Endothelial cell of umbilical vein (primary cell): Measurements from ENCODE around the gene GDF2. TPM values are rescaled to one million over a fixed set of nuclear protein-coding genes. Genes with fewer than 3 reads are reported as not detected.

Source experiments
- BruUV-seq: library from RNA; stranded (reverse); fragments of 400-500 nt; replicated peaks from 2 replicates; lab custom pipeline; 2021; lab: Mats Ljungman, UMichigan
- CTCF ChIA-PET: fragments of 300-600, 350-600 bp; sonication (Branson Sonifier 250); formaldehyde crosslinking; loops from one replicate; lab custom pipeline; 2021; ENCODE audit warnings: antibody characterized with exemption, inconsistent platforms; lab: Charles Lee
- POLR2A ChIA-PET: fragments of 300-600, 350-600 bp; sonication (Branson Sonifier 250); formaldehyde crosslinking; loops from one replicate; lab custom pipeline; 2021; ENCODE audit warnings: antibody characterized with exemption, inconsistent platforms; lab: Charles Lee
- DNase-seq: peaks from one replicate; pipeline ENCODE4 v3.0.0-alpha.2; 2011; ENCODE audit warnings: low read depth, low spot score
- FAIRE-seq: peaks from 2 replicates; lab custom pipeline; 2011; peaks lifted over from hg19 to GRCh38; lab: Jason Lieb, UNC
- H2AFZ ChIP-seq: 2 replicates; pipeline ENCODE4 v1.6.0; 2012; ENCODE audit warnings: low read depth, low read length, control low read depth, inconsistent platforms
- H3K27ac ChIP-seq: 2 replicates; pipeline ENCODE4 v1.5.1; 2011; ENCODE audit warnings: low read depth, mild to moderate bottlenecking, control low read depth, low read length, moderate library complexity; ENCODE audit not compliant: insufficient read depth
- H3K27me3 ChIP-seq, 2 experiments: 2 replicates each; pipeline versions ENCODE4 v1.6.0 to v1.6.1; 2011; ENCODE audit warnings: low read length in 2 of 2, mixed read lengths in 1 of 2; ENCODE audit not compliant: control insufficient read depth in 2 of 2, insufficient read depth in 2 of 2
- H3K36me3 ChIP-seq, 2 experiments: 2 replicates in 1 of 2; 3 replicates in 1 of 2; pipeline ENCODE4 v1.5.1; 2011; ENCODE audit warnings: low read length in 2 of 2, mild to moderate bottlenecking in 1 of 2, moderate library complexity in 1 of 2; ENCODE audit not compliant: control insufficient read depth in 2 of 2, insufficient read depth in 2 of 2; ENCODE audit errors: extremely low read depth in 1 of 2
- H3K4me1 ChIP-seq: 3 replicates; pipeline ENCODE4 v1.5.1; 2011; ENCODE audit warnings: mild to moderate bottlenecking, low read length; ENCODE audit not compliant: control insufficient read depth, insufficient read depth; ENCODE audit errors: extremely low read depth
- H3K4me2 ChIP-seq: 2 replicates; pipeline ENCODE4 v1.6.1; 2011; ENCODE audit warnings: low read length, control low read depth, mixed read lengths; ENCODE audit not compliant: insufficient read depth
- H3K4me3 ChIP-seq, 3 experiments: fragments of 200-600 bp in 1 of 3; sonication (generic), shearing (Covaris generic) in 1 of 3; replicated peaks in 1 of 3; 2 replicates each; pipeline ENCODE4 v1.5.1; 2011 to 2016; ENCODE audit warnings: control low read depth in 3 of 3, low read length in 3 of 3, mild to moderate bottlenecking in 2 of 3, inconsistent platforms in 1 of 3, low read depth in 1 of 3, moderate library complexity in 1 of 3; ENCODE audit not compliant: insufficient read depth in 1 of 3
- H3K79me2 ChIP-seq: 2 replicates; pipeline ENCODE4 v1.6.0; 2012; ENCODE audit warnings: low read length, inconsistent platforms; ENCODE audit not compliant: control insufficient read depth, insufficient read depth
- H3K9ac ChIP-seq: replicated peaks from 2 replicates; pipeline ENCODE3; 2011; ENCODE audit warnings: low read length, control low read depth; ENCODE audit not compliant: insufficient read depth; ENCODE audit errors: extremely low read depth
- H3K9me1 ChIP-seq: replicated peaks from 3 replicates; pipeline ENCODE4 v1.6.0; 2011; ENCODE audit warnings: mild to moderate bottlenecking, low read length; ENCODE audit not compliant: control insufficient read depth, insufficient read depth; ENCODE audit errors: extremely low read depth
- H3K9me3 ChIP-seq: replicated peaks from 2 replicates; pipeline ENCODE4 v1.5.1; 2012; ENCODE audit warnings: low read length, inconsistent platforms; ENCODE audit not compliant: control insufficient read depth, insufficient read depth
- H4K20me1 ChIP-seq: replicated peaks from 2 replicates; pipeline ENCODE3; 2011; ENCODE audit warnings: mild to moderate bottlenecking, low read length; ENCODE audit not compliant: control insufficient read depth, insufficient read depth; ENCODE audit errors: extremely low read depth
- EZH2 ChIP-seq: IDR thresholded peaks from 2 replicates; pipeline ENCODE4 v1.6.1; 2012; ENCODE audit warnings: borderline replicate concordance, low read depth, mild to moderate bottlenecking, moderate library complexity, low read length, inconsistent platforms; ENCODE audit not compliant: severe bottlenecking
- FOS ChIP-seq: IDR thresholded peaks from 2 replicates; pipeline ENCODE4 v1.6.1; 2011; ENCODE audit warnings: mild to moderate bottlenecking, low read length, moderate library complexity, borderline replicate concordance; ENCODE audit not compliant: insufficient read depth
- GATA2 ChIP-seq: IDR thresholded peaks from 2 replicates; pipeline ENCODE4 v1.7.0; 2011; ENCODE audit warnings: low read depth, mild to moderate bottlenecking, moderate library complexity, mixed read lengths, low read length; ENCODE audit not compliant: insufficient read length, insufficient read depth
- JUN ChIP-seq: IDR thresholded peaks from 2 replicates; pipeline ENCODE4 v1.6.1; 2011; ENCODE audit warnings: borderline replicate concordance, low read depth; ENCODE audit not compliant: insufficient read length, insufficient read depth
- MYC ChIP-seq: IDR thresholded peaks from one replicate; pipeline ENCODE4 v1.6.1; 2011; ENCODE audit warnings: mild to moderate bottlenecking, low read depth, low read length
- POLR2A ChIP-seq: IDR thresholded peaks from 2 replicates; pipeline ENCODE4 v1.6.1; 2012; ENCODE audit warnings: low read depth, mild to moderate bottlenecking, control low read depth, low read length
- POLR2AphosphoS5 ChIP-seq: IDR thresholded peaks from 2 replicates; pipeline ENCODE4 v1.6.1; 2012; ENCODE audit warnings: low read depth, mild to moderate bottlenecking, control low read depth, low read length, moderate library complexity; ENCODE audit not compliant: insufficient read depth
- dilution Hi-C: fragments of 300-500 bp; cut with MboI; formaldehyde crosslinking; loops from one replicate; pipeline ENCODE4 v1.15.0; 2019; ENCODE audit warnings: low sequenced_read_pairs; ENCODE audit not compliant: extremely low pct_ligation_motif_present
- intact Hi-C: fragments of 100-400 bp; cut with micrococcal nuclease; formaldehyde crosslinking; loops from one replicate; pipeline ENCODE4 v1.10.0; 2022
- polyA plus RNA-seq, 4 experiments: library from polyadenylated mRNA; depleted of rRNA in 3 of 4; stranded (reverse) in 3 of 4; unstranded in 1 of 4; fragments of >200 nt; gene quantifications; 2 replicates each; pipeline versions ENCODE4 v1.2.1 to v1.2.3, GENCODE V29; 2011 to 2012; ENCODE audit warnings: missing spikeins in 1 of 4
- total RNA-seq: library from RNA; stranded (reverse); gene quantifications from 2 replicates; pipeline ENCODE4 v1.2.3, GENCODE V29; 2021
- TF ChIP-seq, protein P1 (sequence below), 2 donors: IDR thresholded peaks; 1 replicate in 1 of 2; 2 replicates in 1 of 2; pipeline ENCODE4 v1.5.1; 2011; ENCODE audit warnings: low read length in 2 of 2, mild to moderate bottlenecking in 2 of 2, moderate library complexity in 2 of 2, control low read depth in 1 of 2, inconsistent platforms in 1 of 2, low read depth in 1 of 2; ENCODE audit not compliant: insufficient read depth in 1 of 2; ENCODE audit errors: extremely low read depth in 1 of 2
- TF ChIP-seq, protein P2 (sequence below): IDR thresholded peaks from 2 replicates; pipeline ENCODE4 v1.6.1; 2011; ENCODE audit not compliant: insufficient read depth, insufficient read length

Gene GDF2
- total and polyA plus RNA-seq, 2 donors (not counting 3 experiments of a cell fraction or from before 2014, with no cell fraction given), result not detected

DNA sequence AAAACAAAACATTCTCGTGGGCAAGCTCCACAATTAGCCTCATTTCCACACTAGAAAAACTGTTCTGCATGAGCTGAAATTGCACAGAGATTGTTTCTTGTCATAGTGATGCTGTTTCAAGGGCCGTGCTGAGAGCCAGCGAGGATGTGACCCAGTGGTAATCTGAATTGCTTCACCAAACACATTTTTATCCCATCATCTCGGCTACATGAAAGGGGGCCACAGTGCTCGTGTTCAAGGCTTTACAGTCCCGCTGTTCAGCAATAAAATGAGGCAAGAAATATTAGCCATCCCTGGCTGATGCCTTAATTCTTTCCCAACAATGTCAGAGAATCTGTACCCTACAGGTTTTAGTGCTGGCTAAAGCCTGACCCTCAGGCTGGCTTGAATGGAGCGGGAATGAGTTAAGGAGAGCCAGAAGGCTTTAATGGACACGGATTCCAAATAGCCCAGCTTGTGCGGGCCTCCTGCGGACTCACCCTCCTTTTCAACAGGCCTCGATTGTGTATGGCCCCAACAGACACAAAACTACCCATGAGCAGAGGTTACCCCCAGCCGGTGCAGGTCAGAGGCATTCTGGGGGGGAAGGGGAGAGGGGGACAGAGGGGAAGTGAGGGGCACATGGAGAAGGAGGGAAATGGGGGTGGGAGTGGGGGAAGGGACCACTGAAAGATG, 24.3 kb upstream of the GDF2 start:
- H3K27ac ChIP-seq, result no peak overlapping the region
- peaks cover 25 to 33% of the 10 kb centered on the region in 2 experiments for H3K27me3 ChIP-seq
- H3K9me3 ChIP-seq, result no peaks in the 10 kb centered on the region
- intact Hi-C loops (no loop called here), dilution Hi-C loops (no loop called here)
- no peak overlapping the region for H2AFZ ChIP-seq
- no TSS peak for BruUV-seq
- H3K9me1 ChIP-seq, result no peaks in the 10 kb centered on the region
- H3K4me1 ChIP-seq, result no peaks in the 10 kb centered on the region
- no peak overlapping the region for H3K4me3 ChIP-seq
- ChIA-PET CTCF (interaction anchor here (0.9 to 3.1 kb wide), 3 partner anchors 15 to 250 kb away, joined by 3 to 18 read pairs (median 5); no protein-coding TSS in a partner anchor), POLR2A (no interaction called here)
- no peak overlapping the region for H3K4me2 ChIP-seq
- no peak overlapping the region for H3K9ac ChIP-seq
- FAIRE-seq, result no peak
- DNase-seq, result no peak
- no peaks in the 10 kb centered on the region for H3K79me2 ChIP-seq
- no peaks in the 10 kb centered on the region for H3K36me3 ChIP-seq
- TF ChIP-seq MYC (no peak), POLR2A (no peak), GATA2 (no peak), EZH2 (no peak), JUN (no peak), POLR2AphosphoS5 (no peak), FOS (no peak)
- TF ChIP-seq, protein P1, sequence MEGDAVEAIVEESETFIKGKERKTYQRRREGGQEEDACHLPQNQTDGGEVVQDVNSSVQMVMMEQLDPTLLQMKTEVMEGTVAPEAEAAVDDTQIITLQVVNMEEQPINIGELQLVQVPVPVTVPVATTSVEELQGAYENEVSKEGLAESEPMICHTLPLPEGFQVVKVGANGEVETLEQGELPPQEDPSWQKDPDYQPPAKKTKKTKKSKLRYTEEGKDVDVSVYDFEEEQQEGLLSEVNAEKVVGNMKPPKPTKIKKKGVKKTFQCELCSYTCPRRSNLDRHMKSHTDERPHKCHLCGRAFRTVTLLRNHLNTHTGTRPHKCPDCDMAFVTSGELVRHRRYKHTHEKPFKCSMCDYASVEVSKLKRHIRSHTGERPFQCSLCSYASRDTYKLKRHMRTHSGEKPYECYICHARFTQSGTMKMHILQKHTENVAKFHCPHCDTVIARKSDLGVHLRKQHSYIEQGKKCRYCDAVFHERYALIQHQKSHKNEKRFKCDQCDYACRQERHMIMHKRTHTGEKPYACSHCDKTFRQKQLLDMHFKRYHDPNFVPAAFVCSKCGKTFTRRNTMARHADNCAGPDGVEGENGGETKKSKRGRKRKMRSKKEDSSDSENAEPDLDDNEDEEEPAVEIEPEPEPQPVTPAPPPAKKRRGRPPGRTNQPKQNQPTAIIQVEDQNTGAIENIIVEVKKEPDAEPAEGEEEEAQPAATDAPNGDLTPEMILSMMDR (IDR thresholded peaks at IDR 0.05; ENCODE audit: extremely low read depth in 1 of 2, insufficient read depth in 1 of 2, low read depth in 1 of 2, low read length in 2 of 2), result no peak
- TF ChIP-seq, protein P2, sequence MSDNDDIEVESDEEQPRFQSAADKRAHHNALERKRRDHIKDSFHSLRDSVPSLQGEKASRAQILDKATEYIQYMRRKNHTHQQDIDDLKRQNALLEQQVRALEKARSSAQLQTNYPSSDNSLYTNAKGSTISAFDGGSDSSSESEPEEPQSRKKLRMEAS, result no peak
- no peaks in the 10 kb centered on the region for H4K20me1 ChIP-seq
